ENCODE measurements around the gene LDLRAD4.

Gene LDLRAD4

DNA sequence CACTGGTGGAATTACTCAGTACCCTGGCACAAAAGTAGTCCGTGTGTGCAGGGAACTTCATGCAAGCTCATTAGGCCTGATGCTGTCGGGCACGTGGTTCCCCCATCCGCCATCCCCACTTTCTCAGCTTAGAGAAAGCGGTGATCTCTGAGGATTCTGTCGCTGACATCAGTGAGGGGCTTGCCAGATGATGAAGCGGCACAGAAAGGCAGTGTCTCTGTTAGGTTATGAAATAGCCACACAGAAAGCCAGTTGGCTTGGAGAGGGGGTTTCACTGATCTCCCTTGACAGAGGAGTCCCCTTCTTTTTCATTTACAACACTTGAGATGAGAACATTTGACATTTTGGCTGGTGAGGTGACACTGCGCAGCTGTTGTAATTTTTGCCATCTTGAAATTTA is 328.1 kb downstream of the LDLRAD4 start:
- no peak for DNase-seq

DNA sequence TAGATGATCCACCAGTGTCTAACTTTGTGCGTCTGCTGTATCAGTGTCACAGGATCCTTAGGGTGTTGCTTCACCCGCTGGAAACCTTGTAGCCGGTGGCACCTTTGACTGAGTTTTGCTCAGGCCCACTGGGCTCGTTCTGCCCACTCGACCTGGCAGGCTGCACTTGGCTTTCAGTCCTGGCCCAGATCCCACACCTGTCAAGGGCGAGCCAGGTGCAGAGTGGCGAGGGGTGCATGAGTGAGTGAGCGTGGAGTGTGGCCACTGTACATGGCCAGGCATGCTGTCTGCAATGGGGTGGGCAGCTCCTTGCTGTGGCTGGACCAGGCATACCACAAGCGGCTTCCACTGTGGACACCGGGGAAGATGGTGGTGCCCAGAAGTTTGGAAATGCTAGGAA is 328.8 kb downstream of the LDLRAD4 start:
- DNase-seq = no peak

DNA sequence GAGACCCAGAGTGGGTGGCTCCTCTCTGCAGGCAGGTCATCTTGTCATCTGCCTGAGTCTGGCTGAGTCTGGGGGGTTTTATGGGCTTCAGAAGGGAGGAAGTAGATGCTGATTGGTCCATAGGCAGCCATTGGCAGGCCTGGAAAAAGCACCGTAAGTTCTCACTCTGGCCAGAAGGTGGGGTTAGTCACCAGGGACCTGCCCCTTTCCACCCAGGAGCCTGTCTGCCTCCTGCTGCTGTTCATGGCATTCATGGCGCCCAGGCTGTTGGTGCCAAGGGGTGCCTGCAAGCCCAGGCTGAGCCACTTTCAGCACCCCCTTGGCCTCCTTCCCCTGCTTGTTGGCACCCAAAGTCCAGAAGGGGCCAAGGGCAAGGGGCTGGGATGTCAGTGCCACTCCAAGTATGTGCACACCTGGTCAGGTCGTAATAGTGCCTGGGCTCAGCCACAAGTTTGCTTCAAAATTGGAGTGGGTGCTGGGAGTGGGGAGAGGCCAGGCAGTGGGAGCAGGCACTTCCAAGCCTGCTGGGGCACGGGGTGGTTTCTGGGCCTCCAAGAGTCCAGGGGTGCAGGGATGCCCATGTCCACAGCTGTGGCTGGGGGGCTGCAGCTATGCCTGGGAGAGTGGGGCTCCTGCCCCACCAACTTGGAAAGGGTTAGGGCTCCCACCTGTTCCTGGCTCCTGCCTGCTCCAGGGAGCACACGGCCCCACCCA is 329.7 kb downstream of the LDLRAD4 start:
- DNase-seq = no peak

DNA sequence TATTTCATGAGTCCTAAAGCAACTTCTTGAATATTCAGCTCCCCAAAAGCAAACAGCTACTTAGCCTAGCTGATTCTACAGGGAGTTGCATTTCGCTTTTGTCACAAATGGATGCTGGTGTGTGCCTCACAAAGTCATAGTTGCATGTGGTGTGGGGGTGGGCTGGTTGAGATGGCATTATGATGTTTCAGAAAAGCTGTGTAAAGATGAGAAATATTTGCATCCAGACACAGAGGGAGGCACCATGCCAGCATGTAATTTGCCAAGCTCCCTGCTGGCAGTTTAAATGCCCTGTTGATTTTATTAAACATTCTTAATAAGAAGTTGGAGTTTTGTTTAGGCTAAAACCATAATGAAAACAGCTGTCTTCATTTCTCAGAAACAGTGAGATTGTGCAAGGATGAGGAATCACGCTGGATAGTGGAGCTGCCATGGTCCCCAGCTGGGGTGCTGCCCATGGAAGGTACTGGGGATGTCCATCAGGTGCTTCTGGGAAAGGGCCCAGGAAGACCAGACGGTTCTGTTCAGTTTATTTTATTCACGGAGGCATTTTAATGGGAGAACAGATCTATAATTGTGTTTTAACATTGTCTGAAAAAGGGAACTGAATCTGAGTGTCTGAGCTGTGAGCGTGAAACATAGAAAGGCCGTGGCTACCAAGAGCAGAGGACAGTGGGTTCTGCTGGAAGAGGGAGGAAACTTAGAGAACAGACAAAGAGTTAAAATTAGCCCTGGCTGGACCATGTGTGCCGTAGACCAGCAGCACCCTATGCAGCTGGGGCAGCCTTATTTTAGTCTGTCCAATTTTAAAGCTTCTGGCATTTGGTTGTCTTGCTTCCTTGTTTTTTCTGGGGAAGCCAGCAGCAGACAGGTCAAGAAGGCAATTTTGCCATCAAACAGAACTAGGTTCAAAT is 330.7 kb downstream of the LDLRAD4 start:
- no peak for DNase-seq

DNA sequence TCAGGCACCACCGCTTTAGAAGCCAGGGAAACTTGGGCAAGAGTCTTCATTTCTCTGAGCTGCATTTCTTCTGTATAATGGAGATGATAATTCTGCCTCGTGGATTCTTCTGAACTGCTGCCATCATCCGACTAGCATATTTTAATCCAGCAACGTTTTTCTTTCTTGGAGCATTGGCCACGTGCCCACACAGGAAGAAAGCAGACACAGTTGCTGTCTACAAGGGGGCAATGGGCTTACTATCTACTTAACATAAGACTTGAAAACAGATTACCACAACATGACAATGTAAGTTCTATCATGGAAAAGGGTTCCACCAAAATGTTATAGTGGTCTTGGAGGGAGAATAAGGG is 331.3 kb downstream of the LDLRAD4 start:
- no peak for DNase-seq

DNA sequence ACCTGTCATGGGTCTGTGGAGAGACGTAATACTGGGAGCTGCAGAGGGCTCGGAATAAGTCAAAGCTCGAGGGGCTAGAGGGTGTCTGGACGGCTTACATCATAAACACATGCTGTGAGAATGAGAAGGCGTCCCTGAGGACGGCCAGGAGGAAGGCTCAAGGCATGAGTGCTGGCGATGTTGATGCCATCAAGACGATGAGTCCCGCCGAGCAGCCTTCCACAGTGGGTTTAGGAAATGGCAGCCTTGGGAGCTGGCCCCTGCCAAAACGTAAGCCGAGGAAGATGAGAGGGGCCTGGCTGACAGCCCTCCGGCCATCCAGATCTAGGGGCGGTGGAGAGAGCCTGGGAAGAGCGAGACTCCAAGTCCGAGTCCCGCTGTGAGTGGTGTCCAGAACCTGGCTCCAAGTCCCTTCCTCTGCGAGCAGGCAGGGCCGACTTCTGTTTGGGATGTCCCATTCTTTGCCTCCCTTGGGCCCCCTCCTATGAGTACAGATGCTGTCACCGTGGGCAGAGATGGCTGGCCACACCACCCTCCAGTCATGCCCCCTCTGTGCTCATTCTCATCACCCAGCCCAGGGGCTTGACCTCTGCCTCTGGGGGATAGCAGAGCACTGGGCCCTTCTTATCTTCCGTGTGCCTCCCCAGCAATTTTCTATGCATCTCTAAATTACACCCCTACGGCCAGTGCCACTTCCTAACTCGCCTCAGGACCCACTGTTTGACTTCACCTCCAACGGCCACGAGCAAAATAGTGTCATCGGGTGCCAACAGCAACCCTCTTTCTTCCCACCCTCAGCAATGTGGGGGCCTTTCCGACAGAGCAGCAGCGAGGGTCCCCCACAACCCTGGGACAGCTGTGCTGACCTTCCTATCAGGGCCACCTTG is 332.1 kb downstream of the LDLRAD4 start:
- DNase-seq = no peak

DNA sequence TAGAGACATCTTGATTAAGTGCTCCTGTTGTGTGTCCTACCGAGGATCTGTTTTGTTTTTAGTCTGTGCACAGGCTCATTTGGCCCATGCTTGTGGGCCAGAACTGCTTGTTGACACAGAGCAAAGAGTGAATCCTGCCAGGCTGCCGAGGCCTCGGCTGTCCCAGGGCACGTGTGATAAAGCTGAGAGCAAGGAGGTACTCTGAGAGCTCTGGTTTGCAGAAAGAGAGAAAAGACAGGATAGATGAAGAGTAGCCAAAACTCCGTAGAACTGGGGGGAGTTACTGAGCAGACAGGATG is 332.7 kb downstream of the LDLRAD4 start:
- DNase-seq = no peak

DNA sequence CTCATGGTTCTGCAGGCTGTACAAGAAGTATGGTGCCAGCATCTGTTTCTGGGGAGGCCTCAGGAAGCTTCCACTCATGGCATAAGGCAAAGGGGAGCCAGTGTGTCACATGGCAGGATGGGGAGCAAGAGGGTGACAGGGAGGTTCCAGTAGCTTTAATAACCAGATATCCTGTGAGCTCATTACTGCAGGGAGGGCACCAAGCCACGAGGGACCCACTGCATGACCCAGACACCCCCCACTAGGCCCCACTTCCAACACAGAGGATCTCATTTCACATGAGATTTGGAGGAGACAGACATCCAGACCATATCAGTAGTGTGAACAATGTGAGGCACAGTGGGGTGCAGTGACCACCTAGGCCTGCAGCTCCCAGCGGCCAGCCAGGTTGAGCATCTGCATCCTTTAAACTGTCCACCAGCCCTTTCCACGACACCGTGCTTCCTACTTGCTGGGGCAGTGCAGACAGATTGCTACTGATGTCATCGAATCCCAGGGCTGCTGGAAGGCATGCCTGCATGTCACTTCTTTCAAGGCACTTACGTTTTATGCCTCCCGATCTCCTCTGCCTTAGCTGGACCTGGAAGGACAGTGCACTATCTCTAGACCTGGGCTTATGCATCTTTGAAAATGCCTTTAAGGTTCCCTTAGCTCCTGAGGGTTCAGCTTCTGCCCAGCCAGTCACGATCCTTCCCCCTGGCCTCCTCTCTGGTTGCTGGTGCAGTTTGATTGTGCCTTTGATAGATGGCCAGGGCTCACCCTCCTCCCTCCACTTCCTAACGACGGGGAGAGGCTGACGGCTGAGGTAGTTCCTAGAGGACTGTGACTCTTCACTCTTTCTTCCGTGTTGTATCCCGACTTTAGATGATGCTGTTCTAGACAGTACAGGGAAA is 333.5 kb downstream of the LDLRAD4 start:
- DNase-seq = no peak

DNA sequence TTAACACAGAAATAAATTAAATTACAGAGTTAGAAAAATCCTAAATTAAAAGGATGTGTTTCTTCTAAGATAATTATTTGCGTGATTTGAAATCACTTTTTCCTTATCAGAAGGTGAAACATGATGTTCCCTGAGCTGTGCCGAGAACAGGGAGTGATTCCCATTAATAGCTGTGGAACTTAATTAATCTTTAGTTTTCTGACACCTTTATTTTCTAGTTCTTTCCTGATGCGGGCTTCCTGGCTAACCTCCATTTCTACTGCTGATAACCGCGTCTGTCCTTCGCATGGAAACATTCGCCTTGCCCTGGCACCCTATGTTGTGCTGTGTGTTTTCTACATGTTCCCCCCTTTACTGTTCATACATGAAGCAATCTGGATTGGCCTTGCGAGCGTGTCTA is 334.9 kb downstream of the LDLRAD4 start:
- no peak for DNase-seq

DNA sequence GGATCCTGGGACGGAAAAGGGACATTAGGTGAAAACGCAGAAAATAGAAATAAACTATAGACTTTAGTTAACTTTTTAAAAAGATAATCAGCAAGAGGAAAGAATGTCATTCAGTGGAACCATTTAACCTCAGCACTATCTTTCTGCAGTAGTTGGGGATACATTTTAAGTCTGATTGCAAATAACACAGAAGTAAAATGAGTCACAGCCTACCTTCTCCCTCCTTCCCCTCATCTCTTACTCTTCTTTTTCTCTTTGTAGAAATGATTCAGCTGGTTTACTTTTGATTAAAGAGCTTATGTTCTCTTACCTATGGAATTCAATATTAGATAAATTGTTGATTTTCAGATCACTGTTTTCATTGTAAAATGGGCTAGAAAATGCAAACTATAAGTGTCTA is 336.6 kb downstream of the LDLRAD4 start:
- no peak for DNase-seq

DNA sequence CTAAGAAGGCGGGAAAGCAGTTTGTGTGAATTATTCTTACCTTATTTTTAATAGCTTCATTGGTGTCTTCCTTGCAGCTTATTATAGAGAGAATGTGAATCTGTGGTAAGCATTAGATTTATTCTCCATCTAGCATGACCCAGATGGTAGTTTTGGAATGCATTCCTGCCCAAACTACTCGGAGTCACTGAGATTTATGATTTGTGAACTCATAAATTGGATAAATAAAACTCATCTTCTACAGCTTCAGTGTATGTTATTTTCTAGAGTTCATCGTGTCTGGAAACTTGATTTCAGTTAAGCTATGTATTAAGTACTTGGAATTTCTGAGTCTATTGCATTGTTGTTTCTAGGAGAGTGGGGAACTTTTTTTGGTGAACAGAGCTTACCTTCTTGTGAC is 337.3 kb downstream of the LDLRAD4 start:
- no peak for DNase-seq

DNA sequence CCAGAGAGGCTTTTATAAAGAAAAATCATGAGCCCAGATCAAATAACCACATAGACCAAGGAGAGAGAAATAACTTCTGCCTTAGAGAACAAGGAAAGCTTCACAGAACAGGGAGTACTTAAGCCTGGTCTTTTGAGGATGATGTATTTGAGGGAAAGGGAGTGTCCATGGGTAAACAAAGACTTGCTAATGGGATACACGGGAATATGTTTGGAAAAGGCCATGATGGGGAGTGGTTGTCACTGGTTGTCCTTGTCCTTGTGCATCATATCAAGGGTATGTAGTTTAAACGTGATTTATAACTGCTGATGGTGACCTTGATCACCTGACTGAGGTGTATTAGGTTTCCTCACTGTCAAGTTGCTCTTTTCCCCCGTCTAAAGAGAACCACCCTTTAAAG is 337.9 kb downstream of the LDLRAD4 start:
- no peak for DNase-seq

DNA sequence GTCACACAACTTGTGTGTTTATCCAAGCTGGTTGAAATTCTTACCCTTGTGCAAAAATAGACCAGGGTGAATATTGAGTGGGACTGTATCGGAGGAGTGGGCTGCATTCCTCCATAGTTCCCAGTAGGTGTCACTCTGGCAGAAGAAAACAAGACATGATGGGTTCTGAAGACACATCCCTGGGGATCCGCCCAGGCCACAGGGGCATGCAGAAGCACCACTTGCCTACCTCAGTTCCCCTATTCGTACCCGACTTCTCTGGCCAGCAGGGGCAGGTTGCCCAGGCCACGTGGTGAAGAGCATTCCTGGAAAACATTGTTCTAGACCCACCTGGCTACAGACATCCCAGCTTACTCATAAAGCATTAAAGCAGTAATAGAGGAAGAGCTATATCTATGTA is 339.6 kb downstream of the LDLRAD4 start:
- peak; percentile 26 for DNase-seq

DNA sequence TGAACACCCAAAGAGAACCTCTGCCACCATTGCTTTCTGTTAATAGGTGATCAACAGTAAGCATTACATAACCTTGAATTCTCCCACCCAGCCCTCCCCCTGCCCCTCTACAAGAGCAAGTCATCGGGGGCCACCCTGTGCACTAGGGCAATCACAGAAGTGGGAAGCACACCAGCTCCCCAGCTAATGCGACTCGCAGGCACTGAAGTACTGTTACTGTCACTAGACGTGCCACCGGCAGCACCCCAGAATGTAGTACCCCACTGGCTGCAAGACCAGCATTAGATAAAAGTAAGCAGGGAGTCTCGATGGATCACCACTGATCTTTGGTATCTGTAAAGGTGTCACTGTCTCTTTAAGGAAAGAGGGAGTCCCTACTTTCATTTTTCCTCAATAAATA is 340.2 kb downstream of the LDLRAD4 start:
- DNase-seq = no peak

DNA sequence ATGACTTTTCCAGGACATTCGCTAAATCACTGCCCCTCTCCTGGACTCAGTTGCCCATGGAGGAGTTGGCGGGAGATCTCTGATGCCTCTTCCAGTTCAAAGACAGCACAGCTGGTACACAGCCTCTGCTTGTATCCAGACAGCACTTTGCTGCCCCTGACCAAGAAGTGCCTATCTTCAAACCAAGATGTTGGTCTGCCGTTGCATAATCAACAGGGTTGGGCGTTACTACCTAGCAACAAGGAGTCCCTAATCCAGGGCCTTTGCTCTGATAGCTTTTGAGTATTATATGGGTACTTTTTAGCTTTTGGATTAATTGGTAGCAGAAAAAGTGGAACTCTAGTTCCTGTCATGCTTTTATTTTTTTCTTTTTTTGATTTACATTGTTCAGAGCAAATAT is 341.2 kb downstream of the LDLRAD4 start:
- no peak for DNase-seq

DNA sequence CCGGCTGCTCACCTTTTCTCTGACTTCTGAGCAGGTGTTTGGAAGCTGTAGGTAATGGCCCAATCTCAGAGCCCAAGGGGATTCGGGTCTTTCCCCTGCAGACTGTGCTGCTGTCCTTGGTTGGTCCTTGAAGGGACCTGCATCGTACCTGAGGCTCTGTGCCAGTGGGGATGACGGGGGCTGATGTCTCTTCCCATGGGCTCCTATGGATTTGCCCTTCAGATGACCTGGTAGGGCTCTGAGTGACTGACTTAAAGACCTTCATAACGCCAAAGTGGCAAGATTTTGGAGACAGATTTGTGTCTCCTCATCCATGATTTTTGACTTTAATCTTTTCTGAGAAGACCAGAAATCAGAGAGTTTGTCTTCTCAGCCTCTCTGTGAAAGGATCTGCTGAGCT is 341.7 kb downstream of the LDLRAD4 start:
- no peak for DNase-seq

DNA sequence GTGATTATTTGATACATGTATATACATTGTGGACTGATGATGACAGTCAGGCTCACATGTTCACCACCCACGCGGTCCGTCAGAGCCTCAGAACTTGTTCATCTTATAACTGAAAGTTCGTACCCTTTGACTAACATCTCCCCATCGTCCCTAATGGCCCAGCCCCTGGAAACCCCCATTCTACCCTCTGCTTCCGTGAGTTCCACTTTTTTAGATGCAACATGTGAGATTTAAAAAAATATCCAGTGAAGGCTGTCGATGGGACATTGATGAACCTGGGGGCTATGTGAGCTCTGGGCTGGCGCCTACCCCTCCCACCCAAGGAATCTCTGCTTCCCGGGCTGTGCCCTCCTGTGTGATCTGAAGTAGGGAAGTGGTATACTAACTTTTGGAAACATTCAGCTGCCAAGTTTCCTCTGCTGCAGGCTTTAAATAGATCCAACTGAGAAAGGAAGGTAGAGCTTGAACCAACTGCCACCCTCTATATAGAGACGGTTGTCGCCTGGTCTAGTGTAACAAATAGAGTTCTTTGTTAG is 344.0 kb downstream of the LDLRAD4 start:
- DNase-seq = no peak

DNA sequence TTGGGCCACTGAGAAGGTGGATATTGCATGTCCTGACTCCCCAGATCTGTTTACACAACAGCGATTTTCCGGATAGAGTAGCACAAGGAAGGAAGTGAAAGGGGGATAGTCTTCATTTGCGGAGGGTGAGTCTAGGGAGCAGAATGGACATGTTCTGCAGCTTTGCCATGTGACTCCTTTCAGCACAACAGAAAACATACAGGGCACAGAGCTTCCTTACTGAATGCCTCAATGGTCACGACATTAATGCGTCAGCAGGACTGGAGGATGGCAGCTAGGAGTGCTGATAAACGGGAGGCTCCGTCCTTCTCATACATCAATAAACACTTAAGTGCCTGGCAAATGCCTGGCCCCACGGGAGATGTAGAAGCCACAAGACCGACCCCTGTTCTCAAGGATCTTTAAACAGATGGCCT is 344.8 kb downstream of the LDLRAD4 start:
- DNase-seq = no peak

DNA sequence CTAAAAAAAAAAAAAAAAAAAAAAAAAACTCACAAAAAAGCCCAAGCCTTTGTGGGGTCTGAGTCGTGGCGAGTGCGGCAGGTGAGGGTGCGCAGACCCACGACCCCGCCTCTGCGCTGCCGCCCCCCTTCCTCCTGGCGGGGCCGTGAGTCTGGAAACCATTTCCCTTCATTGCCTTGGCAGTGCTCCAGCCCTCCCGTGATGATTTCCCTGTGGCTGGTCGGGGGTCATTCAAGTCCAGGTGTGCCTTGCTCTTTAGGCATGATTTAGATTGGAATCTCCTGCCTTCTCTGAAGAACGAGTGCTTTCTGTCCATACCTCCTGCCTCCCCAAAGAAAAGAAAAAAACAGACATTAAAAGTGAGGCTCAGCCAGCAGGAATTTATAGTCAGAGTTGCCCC is 346.0 kb downstream of the LDLRAD4 start:
- DNase-seq = no peak

DNA sequence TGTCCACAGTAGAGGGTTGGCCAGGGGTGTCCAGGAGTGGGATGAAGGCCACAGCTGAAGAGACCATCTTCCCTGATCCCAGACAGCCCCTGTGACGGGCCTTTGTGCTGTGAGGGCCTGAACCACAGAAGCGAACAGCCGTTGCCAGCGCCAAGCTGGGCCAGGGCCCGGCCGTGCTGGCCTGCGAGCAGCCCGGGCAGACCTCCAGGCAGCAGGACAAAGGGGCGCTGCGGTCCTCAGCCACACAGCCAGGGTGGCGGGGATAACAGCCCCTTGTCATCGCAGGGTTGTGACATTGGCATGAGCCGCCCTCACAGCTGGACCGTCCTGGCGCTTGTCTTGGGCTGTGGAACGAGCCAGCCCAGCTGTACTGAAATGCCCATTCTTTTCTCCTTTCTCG is 346.7 kb downstream of the LDLRAD4 start:
- DNase-seq = no peak

DNA sequence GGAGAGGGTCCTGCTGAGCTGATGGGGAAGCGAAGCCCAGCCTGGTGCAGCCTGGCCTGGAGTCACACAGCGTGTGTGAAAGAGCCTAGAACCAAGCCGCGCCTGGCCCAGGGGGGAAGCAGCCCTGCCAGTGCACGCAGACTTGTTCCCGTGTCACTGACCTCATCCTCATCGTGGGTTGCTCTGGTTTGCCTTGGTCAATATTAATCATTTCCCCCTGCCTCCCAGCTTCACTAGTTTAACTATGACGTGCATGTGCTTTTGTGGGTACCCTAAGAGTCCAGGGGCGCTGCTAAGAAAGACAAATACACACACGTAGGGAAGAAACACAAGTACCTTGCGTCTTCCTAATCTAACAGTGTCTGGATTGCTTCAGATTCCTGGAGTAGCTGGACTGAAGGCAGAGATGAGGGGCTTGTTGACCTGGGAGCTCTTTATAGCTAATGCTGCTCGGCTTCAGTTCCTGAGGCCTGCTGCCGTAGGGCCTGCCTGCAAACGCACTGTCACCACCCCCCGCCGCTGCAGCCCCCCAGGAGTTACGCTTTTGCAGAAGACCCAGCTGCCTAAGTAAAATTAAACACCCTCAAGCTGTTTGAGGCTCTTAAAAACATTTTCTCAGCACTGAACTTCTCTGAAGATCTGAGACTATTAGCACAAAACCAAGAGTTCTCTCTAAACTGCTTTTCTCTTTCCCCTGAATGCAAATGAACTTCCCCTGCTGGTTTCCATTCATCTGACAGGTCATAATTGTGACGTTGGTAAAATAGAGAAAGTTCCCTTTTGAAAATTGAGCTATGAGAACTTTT is 348.6 kb downstream of the LDLRAD4 start:
- DNase-seq = no peak

Measured in NCI-H526 treated with DMSO at 0.1 percent for 48 hours (cell line).